ENCODE results near the gene EMP2. TPM values are rescaled to one million over a fixed set of nuclear protein-coding genes. Genes with fewer than 3 reads are reported as not detected.

EMP2 gene
- total RNA-seq, 1 experiment from 2014 or later, result 31.9 TPM

DNA sequence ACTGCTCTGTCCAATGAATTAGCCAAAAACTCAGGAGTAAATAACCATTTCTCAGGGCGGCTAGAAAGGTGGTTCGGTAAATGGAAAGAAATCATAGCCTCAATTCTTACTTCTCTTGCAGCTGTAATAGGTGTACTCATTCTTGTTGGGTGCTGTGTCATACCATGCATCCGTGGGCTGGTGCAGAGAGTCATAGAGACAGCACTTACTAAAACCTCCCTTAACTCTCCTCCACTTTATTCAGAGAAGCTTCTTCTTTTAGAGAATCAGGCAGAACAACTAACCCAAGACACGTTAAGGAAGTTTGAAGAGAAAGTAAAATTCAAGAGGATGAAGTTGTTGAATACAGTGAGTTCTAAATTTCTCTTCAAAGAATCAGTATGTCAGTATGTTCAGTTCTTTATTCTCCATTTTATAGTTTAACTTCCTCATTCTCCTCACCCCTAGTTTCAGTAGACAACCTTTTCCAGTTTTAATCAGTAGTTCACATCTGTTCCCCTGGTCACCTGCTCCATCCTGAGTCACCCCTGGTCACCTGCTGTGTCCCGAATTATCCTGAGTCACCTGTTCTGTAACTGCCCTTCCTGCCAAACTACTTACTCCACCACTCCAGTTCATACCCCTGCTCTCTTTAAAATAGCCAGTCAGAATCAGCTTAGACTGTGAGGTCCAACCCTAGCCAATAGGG, 85.9 kb downstream of the EMP2 start:
- Histone ChIP-seq H3K4me1 (no peaks in the 10 kb centered on the region), H3K9me3 (replicated peaks) (no peaks in the 10 kb centered on the region), H3K36me3 (no peaks in the 10 kb centered on the region), H3K4me3 (no peak overlapping the region), H3K27ac (no peak overlapping the region), H3K27me3 (no peaks in the 10 kb centered on the region)
- no peak for DNase-seq

- no peaks in the 10 kb centered on the region for H3K36me3 ChIP-seq
- no peak for DNase-seq
- H3K4me1 ChIP-seq, result no peaks in the 10 kb centered on the region
- H3K27ac ChIP-seq, result no peak overlapping the region
- no peaks in the 10 kb centered on the region for H3K27me3 ChIP-seq
- H3K9me3 ChIP-seq (replicated peaks), result no peaks in the 10 kb centered on the region
- no peak overlapping the region for H3K4me3 ChIP-seq
These were observed 87.1 kb downstream of the EMP2 start for GRCh38 chr16:10493276-10493675.

DNA sequence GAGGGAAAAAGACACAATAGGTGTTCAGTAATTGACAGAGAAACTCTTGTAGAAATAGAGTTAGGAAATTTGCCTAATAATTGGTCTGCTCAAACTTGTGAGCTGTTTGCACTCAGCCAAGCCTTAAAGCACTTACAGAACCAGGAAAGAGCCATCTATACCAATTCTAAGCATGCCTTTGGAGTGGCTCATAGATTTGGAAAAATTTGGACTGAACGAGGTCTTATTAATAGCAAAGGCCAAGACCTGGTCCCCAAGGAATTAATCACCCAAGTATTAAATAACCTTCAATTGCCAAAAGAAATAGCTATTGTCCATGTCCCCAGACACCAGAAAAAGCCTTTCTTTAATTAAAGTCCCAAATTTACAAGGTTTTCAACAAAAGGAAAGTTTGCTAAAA, 90.3 kb downstream of the EMP2 start:
- no peak overlapping the region for H3K4me3 ChIP-seq
- no peak overlapping the region for H3K27ac ChIP-seq
- no peaks in the 10 kb centered on the region for H3K36me3 ChIP-seq
- no peaks in the 10 kb centered on the region for H3K9me3 ChIP-seq (replicated peaks)
- H3K27me3 ChIP-seq, result no peaks in the 10 kb centered on the region
- no peaks in the 10 kb centered on the region for H3K4me1 ChIP-seq
- no peak for DNase-seq

DNA sequence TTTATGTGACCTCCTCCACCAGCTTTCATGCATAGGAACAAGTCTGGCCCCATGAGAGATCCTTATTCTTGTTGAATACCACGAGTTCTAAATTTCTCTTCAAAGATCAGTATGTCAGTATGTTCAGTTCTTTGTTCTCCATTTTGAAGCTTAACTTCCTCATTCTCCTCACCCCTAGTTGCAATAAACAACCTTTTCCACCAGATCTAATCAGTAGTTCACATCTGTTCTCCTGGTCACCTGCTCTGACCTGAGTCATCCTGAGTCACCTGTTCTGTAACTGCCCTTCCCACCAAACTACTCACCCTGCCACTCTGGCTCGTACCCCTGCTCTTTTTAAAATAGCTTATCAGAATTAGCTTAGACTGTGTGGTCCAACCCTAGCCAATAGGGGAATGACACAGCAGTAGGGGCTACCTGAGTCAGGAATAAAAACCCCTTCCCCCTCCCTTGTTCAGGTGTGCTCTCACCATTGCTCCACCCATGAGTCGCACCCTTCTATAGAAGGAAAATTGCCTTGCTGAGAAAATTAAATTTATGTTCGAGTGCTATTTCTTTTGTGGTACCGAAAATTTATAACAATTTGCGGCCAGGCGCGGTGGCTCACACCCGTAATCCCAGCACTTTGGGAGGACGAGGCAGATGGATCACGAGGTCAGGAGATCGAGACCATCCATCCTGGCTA, 94.6 kb downstream of the EMP2 start:
- no peaks in the 10 kb centered on the region for H3K36me3 ChIP-seq
- H3K27me3 ChIP-seq, result no peaks in the 10 kb centered on the region
- H3K27ac ChIP-seq, result no peak overlapping the region
- H3K4me1 ChIP-seq, result no peaks in the 10 kb centered on the region
- DNase-seq, result no peak
- H3K9me3 ChIP-seq (replicated peaks), result 0 out of 2 replicates have a peak, but pooled peaks cover under 1% of the 10 kb centered on the region
- H3K4me3 ChIP-seq, result no peak overlapping the region

GRCh38 chr16:10485159-10485558, 95.2 kb downstream of the EMP2 start:
- H3K36me3 ChIP-seq, result no peaks in the 10 kb centered on the region
- H3K4me3 ChIP-seq, result no peak overlapping the region
- peaks cover 4% of the 10 kb centered on the region for H3K4me1 ChIP-seq
- no peaks in the 10 kb centered on the region for H3K27me3 ChIP-seq
- peaks cover 5% of the 10 kb centered on the region; the same call in 1 of the 2 replicates for H3K9me3 ChIP-seq (replicated peaks)
- no peak overlapping the region for H3K27ac ChIP-seq
- no peak for DNase-seq

- DNase-seq, result no peak
- Histone ChIP-seq H3K27me3 (no peaks in the 10 kb centered on the region), H3K36me3 (no peaks in the 10 kb centered on the region), H3K9me3 (replicated peaks) (peaks cover 16% of the 10 kb centered on the region), H3K4me1 (peaks cover 13% of the 10 kb centered on the region), H3K4me3 (no peak overlapping the region), H3K27ac (peak overlapping the region; percentile 96)
These were observed 100.2 kb downstream of the EMP2 start for GRCh38 chr16:10480151-10480550.

Other genes starting within 250 kb of the EMP2 start
- gene ATF7IP2, start 194.5 kb downstream of the EMP2 start, total RNA-seq (2014; rRNA removed; shearing (Covaris generic)), result not detected in 2 replicates
- 0.12 TPM in 1 of 2 replicates, not detected in the other for gene TEKT5, start 114.3 kb upstream of the EMP2 start, total RNA-seq (2014; rRNA removed; shearing (Covaris generic))
- gene NUBP1, start 163.2 kb upstream of the EMP2 start, total RNA-seq (2014; rRNA removed; shearing (Covaris generic)), result 33.5 and 36.1 TPM in 2 replicates
- gene TVP23A, start 238.2 kb upstream of the EMP2 start, total RNA-seq (2014; rRNA removed; shearing (Covaris generic)), result not detected in 2 replicates